GM23338 (cell line): ENCODE measurements around the gene MRPS12. TPM values are rescaled to one million over a fixed set of nuclear protein-coding genes. Genes with fewer than 3 reads are reported as not detected.

Experiments
- CREB1 ChIP-seq: fragments of 250-450 bp; sonication (Bioruptor Pico); IDR thresholded peaks from 2 replicates; pipeline ENCODE4 v1.5.0; 2020; ENCODE audit warnings: low read depth, mild to moderate bottlenecking, moderate library complexity
- EZH2 ChIP-seq: fragments of 200-600 bp; sonication (generic); IDR thresholded peaks from one replicate; pipeline ENCODE4 v1.8.0; 2017; ENCODE audit warnings: antibody characterized with exemption, mild to moderate bottlenecking, low read depth; ENCODE audit not compliant: unreplicated experiment
- EZH2phosphoT487 ChIP-seq: fragments of 200-600 bp; sonication (generic); IDR thresholded peaks from one replicate; pipeline ENCODE4 v1.8.1; 2018; ENCODE audit warnings: antibody characterized with exemption; ENCODE audit not compliant: unreplicated experiment
- JUNB ChIP-seq: IDR thresholded peaks from one replicate; pipeline ENCODE4 v1.6.1; 2016; ENCODE audit warnings: antibody characterized with exemption; ENCODE audit not compliant: unreplicated experiment
- POLR2AphosphoS5 ChIP-seq: IDR thresholded peaks from 2 replicates; pipeline ENCODE4 v1.6.1; 2016; ENCODE audit warnings: antibody characterized with exemption, low read depth
- REST ChIP-seq: IDR thresholded peaks from one replicate; pipeline ENCODE4 v1.6.1; 2018; ENCODE audit warnings: antibody characterized with exemption; ENCODE audit not compliant: unreplicated experiment
- ZNF462 ChIP-seq: fragments of 250-450 bp; sonication (Bioruptor Pico); IDR thresholded peaks from 2 replicates; pipeline ENCODE4 v1.5.0; 2020; ENCODE audit warnings: mild to moderate bottlenecking, moderate library complexity
- polyA plus RNA-seq: library from polyadenylated mRNA; unstranded; fragments of >200 nt; fragmentation: Nextera tagmentation; extraction: Ambion mirVana; gene quantifications from 2 replicates; pipeline ENCODE4 v1.2.1, GENCODE V29; 2016
- total RNA-seq: library from RNA; depleted of rRNA; stranded (reverse); fragments of >200 nt; shearing (Covaris generic); gene quantifications from 2 replicates; pipeline ENCODE4 v1.2.3, GENCODE V29; 2014

Gene MRPS12
- total and polyA plus RNA-seq, 2 experiments from 2014 or later = 74.1 to 86.3 TPM

GRCh38 chr19:38900202-38900629, 30.5 kb upstream of the MRPS12 start (continued):
- no peak for TF ChIP-seq ZNF462 (CRISPR knock-in tag)
- no peak for TF ChIP-seq POLR2AphosphoS5
- TF ChIP-seq REST = no peak
- TF ChIP-seq CREB1 (CRISPR knock-in tag) = no peak
- TF ChIP-seq JUNB = no peak
- no peak for TF ChIP-seq EZH2
- no peak for TF ChIP-seq EZH2phosphoT487
